ENCODE data around the gene SKI.

GRCh38 chr1:2227346-2228156, 568 bp upstream of the SKI start:
- TF ChIP-seq, protein P1, sequence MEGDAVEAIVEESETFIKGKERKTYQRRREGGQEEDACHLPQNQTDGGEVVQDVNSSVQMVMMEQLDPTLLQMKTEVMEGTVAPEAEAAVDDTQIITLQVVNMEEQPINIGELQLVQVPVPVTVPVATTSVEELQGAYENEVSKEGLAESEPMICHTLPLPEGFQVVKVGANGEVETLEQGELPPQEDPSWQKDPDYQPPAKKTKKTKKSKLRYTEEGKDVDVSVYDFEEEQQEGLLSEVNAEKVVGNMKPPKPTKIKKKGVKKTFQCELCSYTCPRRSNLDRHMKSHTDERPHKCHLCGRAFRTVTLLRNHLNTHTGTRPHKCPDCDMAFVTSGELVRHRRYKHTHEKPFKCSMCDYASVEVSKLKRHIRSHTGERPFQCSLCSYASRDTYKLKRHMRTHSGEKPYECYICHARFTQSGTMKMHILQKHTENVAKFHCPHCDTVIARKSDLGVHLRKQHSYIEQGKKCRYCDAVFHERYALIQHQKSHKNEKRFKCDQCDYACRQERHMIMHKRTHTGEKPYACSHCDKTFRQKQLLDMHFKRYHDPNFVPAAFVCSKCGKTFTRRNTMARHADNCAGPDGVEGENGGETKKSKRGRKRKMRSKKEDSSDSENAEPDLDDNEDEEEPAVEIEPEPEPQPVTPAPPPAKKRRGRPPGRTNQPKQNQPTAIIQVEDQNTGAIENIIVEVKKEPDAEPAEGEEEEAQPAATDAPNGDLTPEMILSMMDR (conservative IDR thresholded peaks at IDR 0.05; ENCODE audit: low read length), result no peak
- no peak for TF ChIP-seq EZH2phosphoT487 (IDR thresholded peaks at IDR 0.05; ENCODE audit: borderline replicate concordance, low read depth, low read length)

Data from OCI-LY7 (cell line).